Suppressor macrophage treated with lipopolysaccharide for 1 hour (primary cell): ENCODE data around the gene WDR18.
"Not testable (repeated sequence)": the region's sequence is repeated elsewhere in the genome, so short reads cannot be mapped to it uniquely, and the experiment has no call there.

Source experiments
- DNase-seq, 3 donors: peaks; one replicate each; pipeline ENCODE4 v3.0.0-alpha.2; 2020 to 2022

The WDR18 gene

DNA sequence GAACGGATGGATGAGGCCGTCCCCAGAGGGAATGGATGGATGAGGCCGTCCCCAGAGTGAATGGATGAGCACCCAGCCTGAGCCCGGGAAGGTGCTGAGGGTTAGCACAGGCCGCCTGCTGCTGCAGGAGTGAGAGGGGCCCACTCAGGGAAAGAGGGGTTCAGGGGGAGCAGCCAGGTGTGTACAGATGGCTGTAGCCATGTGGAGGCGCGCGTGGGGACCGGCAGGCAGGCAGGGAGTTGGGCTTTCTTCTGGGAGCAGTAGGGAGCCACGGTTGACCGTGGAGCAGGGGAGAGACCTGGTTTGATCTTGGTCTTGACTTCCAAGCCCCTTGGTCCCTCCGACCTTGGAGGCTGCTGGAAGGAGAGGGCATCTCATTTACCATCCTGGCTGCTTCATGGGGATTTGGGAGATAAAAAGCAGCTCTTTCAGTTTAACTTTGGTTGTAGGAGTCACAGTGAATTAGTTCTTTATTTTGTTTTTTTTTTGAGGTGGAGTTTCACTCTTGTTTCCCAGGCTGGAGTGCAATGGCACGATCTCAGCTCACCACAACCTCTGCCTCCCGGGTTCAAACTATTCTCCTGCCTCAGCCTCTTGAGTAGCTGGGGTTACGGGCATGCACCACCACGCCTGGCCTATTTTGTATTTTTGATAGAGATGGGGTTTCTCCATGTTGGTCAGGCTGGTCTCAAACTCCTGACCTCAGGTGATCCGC, 33.6 kb upstream of the WDR18 start:
- no peak for DNase-seq

DNA sequence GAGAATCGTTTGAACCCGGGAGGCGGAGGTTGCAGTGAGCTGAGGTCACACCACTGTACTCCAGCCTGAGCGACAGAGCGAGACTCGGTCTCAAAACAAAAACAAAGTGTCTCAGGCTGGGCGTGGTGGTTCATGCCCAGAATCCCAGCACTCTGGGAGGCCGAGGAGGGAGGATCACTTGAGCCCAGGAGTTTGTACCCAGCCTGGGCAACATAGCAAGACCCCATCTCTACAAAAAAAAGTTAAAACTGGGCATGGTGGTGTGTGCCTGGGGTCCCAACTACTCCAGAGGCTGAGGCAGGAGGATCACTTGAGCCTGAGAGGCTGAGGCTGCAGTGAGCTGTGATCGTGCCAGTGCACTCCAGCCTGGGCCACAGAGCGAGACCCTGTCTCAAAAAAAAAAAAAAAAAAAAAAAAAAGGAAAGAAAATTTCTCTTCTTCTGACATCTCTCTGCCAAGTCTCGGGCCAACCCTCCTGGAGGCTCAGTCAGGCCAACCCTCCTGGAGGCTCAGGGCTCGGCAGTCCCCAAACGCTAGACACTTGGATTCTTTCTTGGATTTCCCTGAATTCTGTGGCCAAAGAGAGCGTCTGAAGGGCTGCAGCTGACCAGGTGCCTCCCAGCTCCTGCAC, 32.0 kb upstream of the WDR18 start:
- DNase-seq: no peak

DNA sequence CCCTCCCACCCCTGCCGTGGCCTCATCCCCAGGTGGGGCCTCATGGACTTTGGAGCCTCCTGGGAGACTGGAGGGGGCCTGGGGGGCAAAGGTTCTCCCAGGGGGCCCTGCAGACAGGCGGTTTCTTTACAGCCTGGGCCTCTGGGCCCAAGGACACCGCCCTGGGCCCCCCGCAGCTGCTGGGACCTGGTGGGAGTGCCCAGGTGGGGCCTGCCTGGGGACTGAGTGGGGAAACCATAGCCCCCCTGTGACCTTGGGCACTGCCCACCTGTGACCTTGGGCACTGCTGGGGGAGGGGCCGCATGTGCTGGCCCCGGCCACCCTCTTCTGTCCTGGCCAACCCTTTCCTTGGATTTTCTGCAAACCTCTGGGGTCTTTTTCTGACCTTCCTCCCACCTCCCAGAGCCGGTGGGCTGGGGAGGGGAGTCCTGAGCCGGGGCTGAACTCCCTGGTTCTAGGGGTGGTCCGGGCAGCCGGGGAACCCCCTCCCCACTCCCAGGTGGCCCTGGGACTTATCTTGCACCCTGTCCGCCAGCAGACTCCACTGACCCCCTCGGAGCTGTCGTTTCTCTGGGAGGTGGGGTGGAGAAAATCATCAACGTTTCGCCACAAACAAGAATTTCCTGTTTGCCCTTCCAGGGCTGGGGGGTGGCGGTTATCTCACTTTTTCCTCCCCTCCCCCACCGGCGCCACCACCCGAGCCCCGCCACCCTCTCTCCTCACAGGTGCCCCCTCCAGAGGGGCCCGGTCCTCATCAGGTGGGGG, 31.3 kb upstream of the WDR18 start:
- no peak for DNase-seq

DNA sequence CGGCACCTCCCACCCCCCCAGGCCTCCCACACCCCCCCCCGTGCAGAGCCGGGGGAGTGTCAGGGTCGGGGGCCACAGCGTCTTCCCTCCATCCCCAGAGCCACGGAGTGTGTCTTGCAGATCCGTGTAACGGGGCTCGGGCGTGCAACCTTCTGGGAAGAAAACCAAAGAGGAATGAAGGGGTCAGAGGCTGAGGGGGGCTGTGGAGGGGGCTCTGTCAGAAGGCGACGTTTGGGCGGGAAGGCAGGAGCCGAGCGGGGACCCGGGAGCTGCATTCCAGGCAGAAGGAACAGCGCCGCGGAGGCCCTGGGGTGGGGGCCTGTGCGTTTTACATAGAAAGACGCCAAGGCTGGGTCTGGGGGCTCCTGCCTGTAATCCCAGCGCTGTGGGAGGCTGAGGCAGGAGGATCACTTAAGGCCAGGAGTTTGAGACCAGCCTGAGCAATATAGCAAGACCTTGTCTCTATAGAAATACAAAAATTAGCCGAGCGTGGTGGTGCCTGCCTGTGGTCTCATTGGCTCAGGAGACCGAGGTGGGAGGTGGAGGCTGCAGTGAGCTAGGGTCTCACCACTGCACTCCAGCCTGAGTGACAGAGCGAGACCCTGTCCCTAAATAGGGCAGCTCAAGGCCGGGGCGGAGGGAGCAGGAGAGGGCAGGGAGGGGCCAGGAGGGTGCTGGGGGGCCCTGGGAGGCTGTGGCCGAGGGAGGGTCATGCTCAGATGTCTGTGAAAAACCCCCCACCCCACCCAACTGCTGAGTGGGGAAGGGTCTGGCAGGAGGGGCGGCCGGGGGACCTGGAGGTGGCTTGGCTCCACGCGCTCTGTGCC, 30.5 kb upstream of the WDR18 start:
- no peak for DNase-seq

DNA sequence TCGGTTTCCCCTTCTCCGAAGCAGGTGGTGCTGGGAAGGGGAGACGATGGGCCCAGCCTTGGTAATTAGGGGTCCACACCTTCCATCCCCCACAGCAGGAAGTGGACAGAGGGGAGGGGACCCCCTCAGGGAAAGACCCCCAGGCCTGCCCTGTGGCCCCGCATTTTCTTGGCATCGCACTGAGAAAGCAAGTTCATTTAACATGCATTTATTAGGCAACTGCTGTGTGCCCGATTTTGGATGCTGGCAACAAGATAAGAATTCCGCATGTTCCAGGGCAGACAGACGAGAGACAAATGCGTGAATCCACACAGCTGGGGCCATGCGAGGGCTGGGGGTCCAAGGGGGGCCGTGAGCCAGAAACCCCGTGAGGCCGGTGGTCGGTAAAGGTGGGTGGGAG, 29.9 kb upstream of the WDR18 start:
- DNase-seq: no peak

DNA sequence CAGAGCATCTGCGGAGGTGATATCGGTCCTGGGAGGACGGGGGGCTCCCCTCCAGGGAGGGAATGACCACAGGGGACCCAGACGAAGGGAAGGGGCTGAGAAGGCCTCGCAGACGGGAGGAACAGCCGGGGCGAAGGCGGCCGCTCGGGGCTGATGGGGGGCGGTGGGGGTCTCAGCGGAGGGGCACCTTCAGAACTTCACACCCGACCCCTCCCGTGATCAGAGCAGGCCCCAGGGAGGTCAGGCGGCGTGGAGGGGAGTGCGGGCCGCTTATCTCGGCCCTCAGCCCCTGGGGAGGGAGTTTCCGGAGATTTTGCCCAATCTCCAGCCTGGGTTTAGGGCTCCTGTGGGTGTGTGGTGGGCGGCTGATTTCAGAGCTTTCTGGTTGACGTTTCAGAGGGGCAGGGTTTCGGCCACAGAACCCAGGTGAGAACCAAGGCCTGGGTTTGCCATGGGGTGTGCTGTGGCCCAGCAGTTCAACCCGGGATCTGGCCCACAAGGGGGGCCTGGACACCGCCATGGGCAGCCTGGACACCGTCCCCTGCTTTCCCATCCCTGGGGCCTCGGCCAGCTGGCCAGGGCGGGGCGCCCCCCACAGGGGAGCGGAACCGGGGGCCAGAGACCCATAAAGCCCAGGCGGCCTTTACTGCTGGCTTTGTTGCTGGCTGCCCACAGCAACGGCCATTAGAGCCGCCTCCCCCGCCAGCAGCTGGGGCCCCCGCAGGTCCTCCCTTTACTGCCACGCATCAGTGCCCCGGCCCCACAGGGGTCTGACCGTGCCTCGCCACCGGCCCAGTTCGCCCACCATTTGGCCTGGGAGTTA, 29.3 kb upstream of the WDR18 start:
- DNase-seq: peak in 2 of 3 donors; percentile 47 to 58

DNA sequence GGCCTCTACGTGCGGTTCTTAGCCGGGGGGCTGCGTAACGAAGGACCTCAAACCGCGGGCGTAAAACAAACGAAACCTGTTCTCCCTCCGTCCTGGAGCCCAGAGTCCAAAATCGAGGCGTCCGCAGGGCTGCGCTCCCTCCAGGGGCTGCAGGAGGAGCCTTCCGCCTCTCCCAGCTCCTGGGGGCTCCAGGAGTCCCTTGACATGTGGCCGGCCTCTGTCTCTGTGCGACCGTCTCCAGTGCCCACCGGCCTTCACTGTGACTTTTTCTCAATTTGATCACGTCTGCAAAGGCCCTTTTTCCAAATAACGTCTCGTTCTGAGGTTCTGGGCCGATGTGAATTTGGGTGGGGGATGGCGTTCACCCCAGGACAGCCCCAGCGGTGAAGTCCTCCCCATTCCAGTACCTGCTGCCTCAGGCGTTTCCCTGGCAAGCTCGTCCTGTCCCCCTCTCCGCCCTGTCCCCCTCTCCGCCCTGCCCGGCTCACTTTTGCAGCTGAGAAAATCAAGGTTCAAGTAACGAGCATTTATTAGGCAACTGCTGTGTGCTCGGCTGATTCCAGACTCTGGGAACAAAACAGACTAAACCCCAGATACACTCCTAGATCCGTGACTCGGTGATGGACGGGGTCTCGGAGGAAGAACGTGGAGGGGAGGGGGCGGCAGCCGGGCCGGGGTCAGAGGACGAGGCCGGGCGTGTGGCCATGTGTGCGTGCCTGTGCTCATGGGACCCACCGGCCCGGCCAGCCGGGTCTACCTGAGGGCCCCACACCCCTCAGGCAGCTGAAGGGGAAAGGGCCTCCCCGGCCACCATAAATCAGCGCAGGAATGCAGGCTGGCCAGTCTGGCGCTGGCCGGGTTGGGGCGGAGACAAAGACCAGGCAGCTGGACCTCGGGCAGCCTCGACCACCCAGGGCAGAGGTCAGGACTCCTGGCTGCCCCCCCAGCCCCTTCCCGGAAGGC, 28.1 kb upstream of the WDR18 start:
- no peak for DNase-seq

DNA sequence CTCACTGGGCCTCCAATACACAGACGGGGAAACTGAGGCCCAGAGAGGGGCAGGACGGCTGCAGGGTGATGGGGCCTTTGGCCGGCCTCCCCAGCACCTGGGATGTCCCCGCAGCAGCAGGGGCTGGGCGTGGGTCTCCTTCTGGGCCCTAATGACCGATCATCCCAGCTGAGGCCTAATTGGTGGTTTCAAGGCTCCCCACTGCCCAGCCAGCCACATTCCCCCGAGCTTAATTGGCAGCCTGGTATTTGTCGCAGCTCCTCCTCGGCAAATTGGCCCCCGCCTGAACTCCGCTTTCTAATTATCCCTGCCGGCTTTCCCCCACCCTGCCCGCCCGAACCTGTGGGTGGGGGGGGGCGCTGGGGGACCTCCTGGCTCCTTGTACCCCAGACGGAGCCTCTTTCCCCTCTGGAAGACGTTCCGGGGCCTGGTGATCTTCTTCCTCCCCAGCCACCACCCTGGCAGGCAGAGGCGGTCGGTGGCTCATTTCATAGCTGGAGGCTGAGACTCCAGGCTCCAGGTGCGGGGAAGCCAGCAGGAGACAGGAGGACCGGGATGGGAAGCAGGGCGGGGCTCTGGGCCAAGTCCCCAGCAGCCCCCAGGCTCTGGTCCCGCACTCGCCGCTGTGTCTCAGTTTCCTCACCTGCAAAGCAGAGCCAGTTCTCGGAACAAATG, 27.2 kb upstream of the WDR18 start:
- DNase-seq: no peak

DNA sequence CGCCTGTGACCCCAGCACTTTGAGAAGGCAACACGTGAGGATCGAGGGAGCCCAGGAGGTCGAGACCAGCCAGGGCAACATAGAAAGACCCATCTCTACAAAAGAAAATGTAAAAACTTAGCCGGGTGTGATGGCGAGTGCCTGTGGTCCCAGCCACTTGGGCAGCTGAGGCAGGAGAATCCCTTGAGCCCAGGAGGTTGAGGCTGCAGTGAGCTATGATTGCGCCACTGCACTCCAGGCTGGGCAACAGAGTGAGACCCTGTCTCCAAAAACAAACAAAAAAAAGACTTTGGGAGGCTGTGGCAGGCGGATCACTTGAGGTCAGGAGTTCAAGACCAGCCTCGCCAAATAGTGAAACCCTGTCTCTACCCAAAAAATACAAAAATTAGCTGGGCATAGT, 26.6 kb upstream of the WDR18 start:
- not testable (repeated sequence) for DNase-seq

DNA sequence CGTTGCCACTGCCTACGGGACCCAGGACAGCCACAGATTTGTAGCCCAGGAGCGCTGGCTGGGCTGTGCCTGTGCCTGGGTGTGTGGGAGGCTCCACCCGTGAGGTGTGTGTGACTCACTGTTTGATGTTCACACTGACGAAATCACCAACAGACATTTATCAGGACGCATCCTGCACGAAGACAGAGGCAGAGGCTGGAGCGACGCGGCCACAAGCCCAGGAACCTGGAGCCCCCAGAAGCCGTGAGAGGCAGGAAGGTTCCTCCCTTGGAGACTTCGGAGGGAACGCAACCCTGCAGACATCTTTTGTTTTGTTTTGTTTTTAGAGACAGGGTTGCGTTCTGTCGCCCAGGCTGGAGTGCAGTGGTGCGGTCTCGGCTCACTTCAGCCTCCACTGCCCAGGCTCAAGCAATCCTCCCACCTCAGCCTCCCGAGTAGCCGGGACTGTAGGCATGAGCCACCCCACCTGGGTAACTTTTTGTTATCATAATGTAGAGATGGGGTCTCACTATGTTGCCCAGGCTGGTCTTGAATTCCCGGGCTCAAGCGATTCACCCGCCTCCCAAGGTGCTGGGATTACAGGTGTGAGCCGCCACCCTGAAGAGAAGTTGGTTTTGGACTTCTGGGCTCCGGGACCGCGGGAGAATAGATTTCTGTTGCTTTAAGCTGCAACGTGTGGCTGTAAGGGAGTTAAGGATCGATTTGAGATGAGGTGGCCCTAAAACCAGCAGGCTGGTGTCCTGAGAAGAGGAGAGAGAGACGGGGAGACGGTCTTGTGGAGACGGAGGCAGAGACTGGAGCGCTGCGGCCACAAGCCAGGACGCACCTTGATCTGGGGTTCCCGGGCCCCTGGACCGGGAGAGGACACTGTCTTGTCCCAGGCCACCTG, 24.9 kb upstream of the WDR18 start:
- DNase-seq: peak; percentile 47 to 63 (median 51)

DNA sequence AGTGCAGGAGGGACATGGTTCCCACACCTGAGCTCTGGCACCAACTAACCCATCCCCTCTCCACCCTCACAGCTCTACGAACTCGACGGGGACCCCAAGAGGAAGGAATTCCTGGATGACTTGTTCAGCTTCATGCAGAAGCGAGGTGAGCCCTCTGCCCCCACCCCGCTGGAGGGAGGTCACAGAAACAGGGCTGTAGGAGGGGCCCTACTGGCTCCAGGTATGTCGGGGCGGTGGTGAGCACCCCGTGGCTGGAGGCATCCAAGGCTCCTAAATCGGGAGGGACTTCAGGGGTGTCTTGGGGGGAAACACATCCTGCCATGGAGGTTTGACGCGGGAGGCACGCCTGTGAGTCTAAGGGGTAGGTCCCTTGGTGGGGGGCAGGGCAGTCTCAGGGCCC, 24.1 kb upstream of the WDR18 start:
- no peak for DNase-seq

DNA sequence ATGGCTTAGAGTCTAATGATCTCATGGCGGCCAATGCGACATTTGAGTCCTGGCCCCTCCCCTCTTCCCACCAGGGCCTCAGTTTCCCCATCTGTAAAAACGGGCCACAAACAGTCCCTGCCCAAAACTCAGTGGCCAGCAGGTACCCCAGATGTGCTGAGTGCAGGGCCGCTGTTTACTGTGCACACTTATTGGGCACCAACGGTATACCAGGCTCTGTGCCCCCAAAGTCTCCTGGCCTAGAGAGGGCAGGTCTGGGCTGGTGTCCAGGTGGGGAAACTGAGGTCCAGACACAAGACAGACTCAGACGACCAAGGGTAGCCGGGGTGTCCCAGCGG, 23.6 kb upstream of the WDR18 start:
- no peak for DNase-seq

DNA sequence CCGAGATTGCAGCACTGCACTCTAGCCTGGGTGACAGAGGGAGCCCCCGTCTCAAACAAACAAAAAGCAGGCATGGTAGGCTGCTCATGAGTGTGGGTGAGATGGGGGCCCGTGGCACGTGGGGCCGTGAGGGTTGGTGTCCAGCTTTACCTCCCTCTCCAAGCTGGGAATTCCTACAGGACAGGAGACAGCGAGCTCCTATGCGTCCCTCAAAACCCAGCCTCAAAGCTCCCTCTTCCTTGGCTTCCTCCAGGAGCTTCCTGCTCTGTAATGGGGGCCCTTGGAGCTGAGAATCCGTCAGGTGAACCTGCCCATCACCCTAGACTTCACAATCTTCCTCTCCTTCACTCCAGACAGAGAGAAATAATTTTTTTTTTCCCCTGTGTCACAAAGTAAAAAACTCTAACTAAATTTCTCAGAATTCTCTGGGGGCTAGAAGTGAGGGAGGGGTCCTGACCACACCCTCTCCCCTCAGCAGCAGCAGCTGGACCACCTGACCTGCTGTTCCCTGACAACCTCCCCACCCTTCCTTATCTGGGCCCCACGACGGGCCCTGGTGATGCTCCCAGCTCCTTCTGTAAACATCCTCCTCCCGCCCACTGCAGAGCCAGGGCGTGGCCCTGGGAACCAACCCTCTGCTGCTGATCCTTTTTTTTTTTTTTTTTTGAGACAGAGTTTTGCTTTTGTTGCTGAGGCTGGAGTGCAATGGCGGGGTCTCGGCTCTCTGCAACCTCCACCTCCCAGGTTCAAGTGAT, 22.1 kb upstream of the WDR18 start:
- peak; percentile 27 to 53 (median 32) for DNase-seq

DNA sequence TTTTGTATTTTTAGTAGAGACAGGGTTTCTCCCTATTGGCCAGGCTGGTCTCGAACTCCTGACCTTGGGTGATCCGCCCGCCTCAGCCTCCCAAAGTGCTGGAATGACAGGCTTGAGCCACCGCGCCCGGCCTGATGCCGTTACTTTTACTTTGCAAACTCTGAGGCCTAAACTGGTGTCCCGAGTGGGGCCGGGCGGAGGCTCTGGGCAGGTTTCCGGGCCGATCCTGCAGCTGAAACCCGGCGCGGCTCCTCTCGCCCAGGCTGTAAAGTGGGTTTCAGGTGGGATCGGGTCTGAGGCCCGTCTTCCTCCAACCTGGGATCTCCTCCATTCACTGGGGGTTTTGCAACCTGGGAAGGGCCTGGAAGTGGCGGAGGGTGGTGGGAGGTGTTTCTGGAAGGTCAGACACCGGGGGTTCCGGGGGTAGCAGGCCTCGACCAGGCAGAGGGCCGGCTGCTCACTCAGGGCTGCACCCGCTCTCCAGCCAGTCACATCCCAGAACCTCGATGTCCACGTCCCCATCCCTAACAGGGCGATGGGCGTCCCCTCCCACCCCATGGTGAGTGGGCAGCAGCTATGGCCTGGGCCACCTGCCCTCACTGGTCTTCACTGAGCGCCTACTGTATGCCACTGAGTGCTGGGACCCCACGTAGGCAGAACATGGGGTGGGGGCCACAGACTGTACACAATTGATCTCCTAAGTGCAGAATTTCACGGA, 21.3 kb upstream of the WDR18 start:
- DNase-seq: no peak

DNA sequence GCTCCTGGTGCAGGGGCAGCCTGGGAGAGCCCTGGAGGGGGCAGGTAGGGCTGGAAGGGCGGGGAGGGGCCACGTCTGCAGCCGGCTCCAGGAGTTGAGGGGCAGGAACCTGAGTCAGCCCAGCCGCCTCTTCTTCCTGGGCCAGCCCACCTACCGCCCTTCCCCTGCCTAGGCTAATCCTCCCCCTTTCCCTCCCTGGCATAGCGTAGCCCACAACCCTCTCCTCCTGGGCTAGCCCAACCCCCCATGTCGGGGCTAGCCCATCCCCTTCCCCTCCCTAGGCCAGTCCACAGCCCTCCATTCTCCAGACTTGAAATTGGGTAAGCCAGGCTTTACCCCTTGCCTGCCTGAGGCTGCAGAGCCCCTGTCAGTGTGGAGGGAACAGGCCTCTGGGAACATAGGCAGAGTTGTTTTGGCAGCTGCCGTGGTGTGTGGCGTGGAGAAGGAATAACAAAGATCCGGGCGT, 20.6 kb upstream of the WDR18 start:
- no peak for DNase-seq

DNA sequence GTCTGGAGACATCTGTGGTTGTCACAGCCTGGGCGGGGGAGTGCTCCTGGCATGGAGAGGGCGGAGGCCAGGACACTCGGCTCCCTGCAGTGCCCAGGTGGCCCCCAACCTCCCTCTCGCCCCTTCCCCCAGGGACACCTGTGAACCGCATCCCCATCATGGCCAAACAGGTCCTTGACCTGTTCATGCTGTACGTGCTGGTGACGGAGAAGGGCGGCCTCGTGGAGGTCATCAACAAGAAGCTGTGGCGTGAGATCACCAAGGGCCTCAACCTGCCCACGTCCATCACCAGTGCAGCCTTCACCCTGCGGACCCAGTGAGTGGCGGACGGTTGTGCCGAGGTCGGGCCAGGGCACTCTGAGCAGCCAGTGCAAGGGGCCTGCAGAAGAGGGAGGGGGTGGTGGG, 20.0 kb upstream of the WDR18 start:
- DNase-seq: no peak

DNA sequence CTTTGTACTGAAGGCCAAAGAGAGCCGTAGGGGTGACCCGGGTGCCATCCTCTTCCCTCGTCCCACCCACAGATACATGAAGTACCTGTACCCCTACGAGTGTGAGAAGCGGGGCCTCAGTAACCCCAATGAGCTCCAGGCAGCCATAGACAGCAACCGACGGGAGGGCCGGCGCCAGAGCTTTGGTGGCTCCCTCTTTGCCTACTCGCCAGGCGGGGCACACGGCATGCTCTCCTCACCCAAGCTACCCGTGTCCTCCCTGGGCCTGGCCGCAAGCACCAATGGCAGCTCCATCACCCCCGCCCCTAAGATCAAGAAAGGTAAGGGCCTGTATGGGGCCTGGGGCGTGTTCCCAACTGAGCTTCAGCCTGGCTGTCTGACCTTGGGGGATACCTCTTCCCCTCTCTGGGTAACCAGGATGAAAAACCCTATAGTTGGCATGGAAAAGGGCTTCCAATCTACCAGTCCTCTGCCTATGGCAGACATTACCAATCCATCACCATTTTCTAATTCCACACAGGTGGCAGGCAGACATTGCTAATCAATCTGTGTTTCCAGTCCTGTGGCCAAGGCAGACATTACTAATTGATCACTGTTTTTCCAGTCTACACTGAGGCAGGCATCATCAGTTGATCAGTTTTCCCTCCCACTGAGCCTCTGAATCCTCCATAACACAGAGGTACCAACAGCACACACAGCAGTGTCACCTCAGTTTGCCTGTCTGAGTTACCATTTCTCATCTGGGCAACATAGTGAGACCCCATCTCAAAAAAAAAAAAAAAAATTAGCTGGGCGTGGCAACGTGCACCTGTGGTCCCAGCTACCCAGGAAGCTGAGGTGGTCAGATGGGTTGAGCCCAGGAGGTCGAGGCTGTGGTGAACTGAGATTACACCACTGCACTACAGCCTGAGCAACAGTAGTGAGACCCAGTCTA, 19.1 kb upstream of the WDR18 start:
- no peak for DNase-seq
